NCI-H1105 (cell line): ENCODE measurements around the gene PCED1B.
"Not testable (repeated sequence)": the region's sequence is repeated elsewhere in the genome, so short reads cannot be mapped to it uniquely, and the experiment has no call there.

Experiments used
- DNase-seq: peaks from one replicate; lab custom pipeline; 2025; lab: John Stamatoyannopoulos, UW

Gene PCED1B

GRCh38 chr12:47206450-47207339 lies 127.3 kb downstream of the PCED1B start:
- no peak for DNase-seq

- DNase-seq: no peak
Measured at GRCh38 chr12:47207340-47207717, 127.9 kb downstream of the PCED1B start.

GRCh38 chr12:47207829-47208248 lies 128.4 kb downstream of the PCED1B start:
- no peak for DNase-seq

- no peak for DNase-seq
Measured at GRCh38 chr12:47209014-47209413, 129.6 kb downstream of the PCED1B start.

GRCh38 chr12:47210776-47211175 lies 131.4 kb downstream of the PCED1B start:
- no peak for DNase-seq

- no peak for DNase-seq
Measured at GRCh38 chr12:47212701-47213039, 133.2 kb downstream of the PCED1B start.

- DNase-seq: no peak
Measured at GRCh38 chr12:47213396-47213795, 134.0 kb downstream of the PCED1B start.

- DNase-seq: no peak
Measured at GRCh38 chr12:47214001-47214619, 134.7 kb downstream of the PCED1B start.

- no peak for DNase-seq
Measured at GRCh38 chr12:47214771-47215170, 135.3 kb downstream of the PCED1B start.

- no peak for DNase-seq
Measured at GRCh38 chr12:47216150-47216677, 136.8 kb downstream of the PCED1B start.

GRCh38 chr12:47217595-47217869 lies 138.1 kb downstream of the PCED1B start:
- not testable (repeated sequence) for DNase-seq

- no peak for DNase-seq
Measured at GRCh38 chr12:47218191-47218654, 138.8 kb downstream of the PCED1B start.

- DNase-seq: no peak
Measured at GRCh38 chr12:47219243-47219642, 139.8 kb downstream of the PCED1B start.

GRCh38 chr12:47221256-47222023 lies 142.0 kb downstream of the PCED1B start:
- DNase-seq: no peak

GRCh38 chr12:47222520-47223030 lies 143.2 kb downstream of the PCED1B start:
- DNase-seq: no peak

GRCh38 chr12:47223031-47223847 lies 143.8 kb downstream of the PCED1B start:
- DNase-seq: no peak

- DNase-seq: no peak
Measured at GRCh38 chr12:47223848-47224213, 144.4 kb downstream of the PCED1B start.

GRCh38 chr12:47224563-47225133 lies 145.2 kb downstream of the PCED1B start:
- DNase-seq: no peak

GRCh38 chr12:47225356-47225755 lies 145.9 kb downstream of the PCED1B start:
- DNase-seq: no peak

- DNase-seq: no peak
Measured at GRCh38 chr12:47226199-47226598, 146.8 kb downstream of the PCED1B start.

GRCh38 chr12:47228802-47229201 lies 149.4 kb downstream of the PCED1B start:
- no peak for DNase-seq
